ENCODE data around the gene ULBP1. TPM values are rescaled to one million over a fixed set of nuclear protein-coding genes. Genes with fewer than 3 reads are reported as not detected.
"Not testable (repeated sequence)": the region's sequence is repeated elsewhere in the genome, so short reads cannot be mapped to it uniquely, and the experiment has no call there.

ULBP1 gene
- polyA plus RNA-seq, 3 donors = 0.06 to 0.79 (median 0.09) TPM

DNA sequence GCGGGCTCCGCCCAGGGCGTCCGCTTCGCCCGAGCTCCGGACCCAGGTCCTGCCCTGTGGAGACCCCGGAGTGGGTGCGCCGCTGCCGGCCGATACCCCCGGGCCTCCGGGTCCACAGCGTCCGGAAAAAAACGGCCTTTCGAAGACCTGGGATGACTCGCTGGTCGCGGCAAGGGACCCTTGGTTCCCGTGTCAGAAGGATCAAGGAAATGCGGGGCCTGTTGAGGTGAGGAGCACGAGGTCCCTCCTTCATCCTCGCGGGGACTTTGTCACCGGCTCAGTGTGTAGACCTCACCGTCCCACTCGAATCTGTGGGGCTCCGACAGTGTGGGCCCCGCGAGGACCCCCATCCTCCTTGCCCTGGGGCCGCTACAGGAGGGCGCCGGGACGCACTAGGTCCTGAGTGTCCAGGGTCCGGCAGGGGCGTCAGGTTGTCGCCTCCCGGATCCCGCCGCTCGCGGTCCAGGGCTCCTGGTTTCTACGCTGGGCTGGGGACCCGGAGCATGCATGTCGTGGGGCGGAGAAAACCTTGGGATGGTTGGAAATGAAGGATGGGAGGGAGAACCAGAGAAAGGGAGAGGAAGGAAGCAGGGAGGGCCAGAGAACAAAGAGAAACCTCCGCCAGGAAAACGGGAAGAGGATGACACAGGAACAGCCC lies 51.0 kb downstream of the ULBP1 start:
- not testable (repeated sequence) for H3K36me3 Mint-ChIP-seq; DNase-seq; H3K27ac Mint-ChIP-seq; H3K36me3 ChIP-seq (replicated peaks in 1 of 2; ENCODE audit: control insufficient read depth in 1 of 2, insufficient read depth in 2 of 2, low read length in 2 of 2); H4K20me1 ChIP-seq (ENCODE audit: insufficient read depth, low read length); H3K4me3 ChIP-seq (replicated peaks in 1 of 3; ENCODE audit: low read depth in 2 of 3, low read length in 3 of 3); H3K9ac ChIP-seq (ENCODE audit: insufficient read depth, low read length, poor library complexity, severe bottlenecking); H3K4me1 ChIP-seq (ENCODE audit: control insufficient read depth in 1 of 2, insufficient read depth in 2 of 2, low read length in 2 of 2); H3K9me3 ChIP-seq (replicated peaks in 1 of 2; ENCODE audit: control insufficient read depth in 1 of 2, insufficient read depth in 1 of 2, low read length in 2 of 2); H3K9me3 Mint-ChIP-seq; H3K4me2 ChIP-seq (replicated peaks; ENCODE audit: extremely low read depth, low read length, poor library complexity, severe bottlenecking); H2AFZ ChIP-seq (ENCODE audit: insufficient read depth, low read depth, low read length, poor library complexity, severe bottlenecking); H3K79me2 ChIP-seq (ENCODE audit: insufficient read depth, low read length); H3K27ac ChIP-seq (ENCODE audit: low read depth in 1 of 2, low read length in 2 of 2)
- H3K4me3 Mint-ChIP-seq = peak overlapping the region; percentile 64 to 89
- peaks cover 10% of the 10 kb centered on the region for H3K4me1 Mint-ChIP-seq
- H3K27me3 Mint-ChIP-seq (ENCODE audit: low read depth in 3 of 3) = peaks cover 70 to 89% (median 80%) of the 10 kb centered on the region in 3 donors
- peaks cover 62 to 79% of the 10 kb centered on the region in 2 donors for H3K27me3 ChIP-seq (ENCODE audit: control insufficient read depth in 2 of 2, insufficient read depth in 2 of 2, low read length in 2 of 2)
- intact Hi-C loops (cut with micrococcal nuclease) = loop anchor here in 1 of 2 donors (5.0 kb wide), 1 partner anchor 182 kb away; no protein-coding TSS in a partner anchor
- WGBS (ENCODE audit: insufficient coverage) = no CpG with 5 or more reads among the region's 50 CpGs

DNA sequence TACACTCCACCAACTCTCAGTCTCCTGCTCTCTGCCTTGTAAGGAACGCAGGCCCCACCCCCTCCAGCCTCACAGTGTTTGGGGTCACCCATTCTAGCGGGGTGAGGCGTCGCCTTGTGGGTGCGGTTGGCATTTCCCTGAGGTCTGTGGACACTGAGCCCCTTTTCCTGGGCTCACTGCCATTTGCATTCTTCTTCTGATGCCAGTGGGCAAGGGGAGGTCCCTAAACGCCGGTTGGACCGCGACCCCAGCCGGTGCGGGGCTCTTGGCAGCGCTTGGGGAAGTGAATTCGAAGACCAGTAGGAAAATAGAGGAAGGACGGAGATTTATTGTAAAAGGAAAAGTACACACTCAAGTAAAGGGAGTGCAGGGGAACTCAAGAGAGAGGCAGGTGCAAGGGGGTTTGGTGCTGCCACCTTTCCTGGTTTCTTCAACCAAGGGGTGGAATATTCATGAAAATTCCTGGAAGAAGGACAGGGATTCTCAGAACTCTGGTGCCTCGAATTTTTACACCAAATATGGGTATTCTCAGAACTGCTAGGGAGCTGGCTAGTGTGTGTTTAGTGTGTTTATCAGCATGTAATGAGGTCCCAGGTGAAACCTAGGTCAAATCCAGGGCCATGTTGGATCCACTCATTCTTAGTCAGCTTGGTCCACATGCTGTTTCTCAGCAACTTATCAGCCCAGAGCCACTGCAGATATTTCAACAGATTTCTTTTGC lies 51.7 kb downstream of the ULBP1 start:
- not testable (repeated sequence) for H3K4me3 ChIP-seq (replicated peaks in 1 of 3; ENCODE audit: low read depth in 2 of 3, low read length in 3 of 3); H2AFZ ChIP-seq (ENCODE audit: insufficient read depth, low read depth, low read length, poor library complexity, severe bottlenecking); H3K27ac Mint-ChIP-seq; H3K36me3 Mint-ChIP-seq; DNase-seq; H3K9me3 Mint-ChIP-seq; H3K36me3 ChIP-seq (replicated peaks in 1 of 2; ENCODE audit: control insufficient read depth in 1 of 2, insufficient read depth in 2 of 2, low read length in 2 of 2); H3K4me1 ChIP-seq (ENCODE audit: control insufficient read depth in 1 of 2, insufficient read depth in 2 of 2, low read length in 2 of 2); H3K9ac ChIP-seq (ENCODE audit: insufficient read depth, low read length, poor library complexity, severe bottlenecking); H3K79me2 ChIP-seq (ENCODE audit: insufficient read depth, low read length); H3K9me3 ChIP-seq (replicated peaks in 1 of 2; ENCODE audit: control insufficient read depth in 1 of 2, insufficient read depth in 1 of 2, low read length in 2 of 2); H4K20me1 ChIP-seq (ENCODE audit: insufficient read depth, low read length); H3K27ac ChIP-seq (ENCODE audit: low read depth in 1 of 2, low read length in 2 of 2); H3K4me2 ChIP-seq (replicated peaks; ENCODE audit: extremely low read depth, low read length, poor library complexity, severe bottlenecking)
- H3K27me3 Mint-ChIP-seq (ENCODE audit: low read depth in 3 of 3) = peaks cover 65 to 84% (median 73%) of the 10 kb centered on the region in 3 donors
- H3K4me1 Mint-ChIP-seq = peaks cover 10% of the 10 kb centered on the region
- intact Hi-C loops (cut with micrococcal nuclease) = loop anchor here (2.0 to 5.0 kb wide), 2 partner anchors 81 to 183 kb away; no protein-coding TSS in a partner anchor
- H3K4me3 Mint-ChIP-seq = peak overlapping the region; percentile 64 to 89
- WGBS (ENCODE audit: insufficient coverage) = 5% methylated on average over 13 of the region's 15 CpGs
- H3K27me3 ChIP-seq (ENCODE audit: control insufficient read depth in 2 of 2, insufficient read depth in 2 of 2, low read length in 2 of 2) = peaks cover 55 to 72% of the 10 kb centered on the region in 2 donors
